Lung (tissue), 12 donors: ENCODE measurements around the gene LRRC27. TPM values are rescaled to one million over a fixed set of nuclear protein-coding genes. Genes with fewer than 3 reads are reported as not detected.
A peak's percentile ranks its signal among the peaks of the same experiment; 100 is the strongest.

Experiments
- ATAC-seq: fragments of 200-7000 bp; cut with Tn5 transposase; one replicate; pipeline ENCODE4 v1.9.1; 2020; ENCODE audit warnings: moderate number of reproducible peaks; ENCODE audit not compliant: insufficient read depth, low FRiP score
- DNase-seq, 3 donors: peaks; one replicate each; pipeline ENCODE4 v3.0.0-alpha.2; 2013 to 2017
- H3K27ac ChIP-seq, 2 donors: one replicate each; pipeline ENCODE4 v1.5.1; 2013; ENCODE audit warnings: mild to moderate bottlenecking in 2 of 2, moderate library complexity in 2 of 2, control low read depth in 1 of 2, inconsistent platforms in 1 of 2, low read depth in 1 of 2, low read length in 1 of 2
- H3K27me3 ChIP-seq, 3 donors: one replicate each; pipeline ENCODE4 v1.5.1; 2013; ENCODE audit warnings: low read length in 2 of 3; ENCODE audit not compliant: control insufficient read depth in 3 of 3, insufficient read depth in 3 of 3
- H3K36me3 ChIP-seq, 4 donors: one replicate each; pipeline ENCODE4 v1.5.1; 2013; ENCODE audit warnings: low read length in 4 of 4, mild to moderate bottlenecking in 1 of 4, moderate library complexity in 1 of 4; ENCODE audit not compliant: control insufficient read depth in 4 of 4, insufficient read depth in 4 of 4
- H3K4me1 ChIP-seq, 5 donors: one replicate each; pipeline ENCODE4 v1.5.1; 2013; ENCODE audit warnings: low read length in 5 of 5, mild to moderate bottlenecking in 2 of 5, moderate library complexity in 1 of 5; ENCODE audit not compliant: control insufficient read depth in 5 of 5, insufficient read depth in 5 of 5
- H3K4me3 ChIP-seq: one replicate; pipeline ENCODE4 v1.5.1; 2013; ENCODE audit warnings: mild to moderate bottlenecking, control low read depth, moderate library complexity
- H3K9ac ChIP-seq, 2 donors: one replicate each; pipeline ENCODE4 v1.5.1; 2013; ENCODE audit warnings: low read length in 2 of 2, control low read depth in 1 of 2; ENCODE audit not compliant: insufficient read depth in 1 of 2
- H3K9me3 ChIP-seq, 4 donors: one replicate each; pipeline ENCODE4 v1.5.1; 2013; ENCODE audit warnings: low read length in 3 of 4, mild to moderate bottlenecking in 1 of 4, moderate library complexity in 1 of 4; ENCODE audit not compliant: control insufficient read depth in 4 of 4, insufficient read depth in 3 of 4
- WGBS, 2 donors: extraction: QIAGEN DNeasy Blood & Tissue Kit; methylation state at CpG; one replicate each; pipeline ENCODE4 v1.1.7; 2013; 5-methylcytosine and 5-hydroxymethylcytosine counted together
- polyA plus RNA-seq, 2 donors: library from polyadenylated mRNA; stranded (reverse); fragments of 200-250 nt; gene quantifications; one replicate each; pipeline ENCODE4 v1.2.1, GENCODE V29; 2013
- total RNA-seq, 2 donors: library from RNA; depleted of rRNA in 1 of 2; stranded (reverse); fragments of >200 nt in 1 of 2; gene quantifications; one replicate each; pipeline ENCODE4 v1.2.1, GENCODE V29; 2014 to 2021
- TF ChIP-seq, protein P1 (sequence below): IDR thresholded peaks from 2 replicates; pipeline ENCODE4 v1.5.1; 2012; ENCODE audit warnings: mild to moderate bottlenecking; ENCODE audit errors: control extremely low read depth, extremely low read depth
- donor health status: control.
- donor health status: control.
- donor health status: Bipolar disorder and iron deficiency.
- donor health status: healthy.
- donor health status: DM: yes; HTN: yes; CAD: no.

Gene LRRC27
- total and polyA plus RNA-seq, 4 donors: 5.8 to 25.5 (median 17.2) TPM

DNA sequence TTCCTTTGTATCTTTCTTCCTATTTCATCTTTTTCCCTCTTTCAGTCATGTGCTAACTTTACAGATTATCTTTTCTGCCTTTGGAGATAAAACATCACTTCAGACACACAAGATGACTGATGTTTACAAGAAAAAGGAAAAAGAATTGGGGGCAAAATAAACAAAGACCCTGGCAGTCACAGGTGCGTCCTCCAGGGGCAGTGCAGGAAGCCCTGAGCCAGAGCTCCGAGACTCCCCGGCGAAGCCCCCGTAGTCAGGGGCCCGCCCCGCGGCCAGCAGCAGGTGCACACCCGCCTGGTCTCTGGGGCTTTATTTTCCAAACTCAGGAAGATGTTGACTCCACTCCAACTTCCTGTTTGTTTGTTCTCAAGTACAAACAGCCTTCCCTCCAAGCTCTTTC, 34.5 kb upstream of the LRRC27 start:
- ATAC-seq (no peak), DNase-seq (no peak)
- 39% methylated on average over 9 of the region's 9 CpGs for WGBS, 2 donors

DNA sequence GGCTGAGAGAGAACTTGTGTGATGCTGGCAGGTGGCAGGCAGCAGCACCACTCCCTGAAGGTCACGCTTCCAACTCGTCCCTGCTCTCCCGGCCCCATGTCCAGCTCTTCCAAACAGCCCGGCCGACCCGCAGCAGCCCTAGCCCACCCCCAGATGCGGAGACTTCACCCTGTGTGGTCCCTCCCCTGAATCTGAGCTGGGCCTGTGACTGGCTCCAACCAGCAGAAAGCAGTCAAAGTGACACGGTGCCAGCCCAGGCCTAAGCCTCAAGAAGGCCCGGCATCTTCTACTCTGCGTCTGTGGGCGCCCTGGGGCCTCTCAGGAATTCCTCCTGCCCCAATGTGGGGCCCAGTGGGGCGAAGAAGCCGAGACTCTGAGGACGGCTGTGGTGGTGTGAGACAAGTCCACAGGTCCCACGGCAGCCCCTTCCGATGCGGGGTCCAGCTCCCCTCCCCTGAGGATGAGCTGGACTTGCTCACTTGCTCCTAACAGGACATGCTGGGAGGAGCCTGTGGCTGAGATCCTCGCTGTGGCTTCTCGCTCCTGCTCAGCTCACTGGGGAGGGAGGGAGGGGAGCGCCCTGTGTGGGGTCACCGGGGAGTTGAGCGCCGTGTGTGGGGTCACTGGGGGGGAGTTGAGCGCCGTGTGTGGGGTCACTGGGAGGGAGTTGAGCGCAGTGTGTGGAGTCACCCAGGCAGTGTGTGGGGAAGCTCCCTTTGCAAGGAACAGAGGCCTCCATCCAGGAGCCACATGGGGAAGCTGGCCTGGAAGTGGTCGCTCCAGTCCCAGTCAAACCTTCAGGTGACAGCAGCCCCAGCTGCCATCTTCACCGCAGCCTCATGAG, 33.7 kb upstream of the LRRC27 start:
- DNase-seq (peak in 2 of 3 donors; percentile 28 to 45), ATAC-seq (no peak)
- no peaks in the 10 kb centered on the region for H3K36me3 ChIP-seq
- H3K27me3 ChIP-seq: no peaks in the 10 kb centered on the region
- no peaks in the 10 kb centered on the region for H3K9me3 ChIP-seq
- H3K9ac ChIP-seq: no peak overlapping the region
- H3K4me1 ChIP-seq: peaks cover 0 to 10% (median 4%) of the 10 kb centered on the region in 5 donors
- H3K27ac ChIP-seq: no peak overlapping the region
- 76 to 80% methylated on average over 28 of the region's 28 CpGs for WGBS, 2 donors
- H3K4me3 ChIP-seq: no peak overlapping the region
- TF ChIP-seq, protein P1, sequence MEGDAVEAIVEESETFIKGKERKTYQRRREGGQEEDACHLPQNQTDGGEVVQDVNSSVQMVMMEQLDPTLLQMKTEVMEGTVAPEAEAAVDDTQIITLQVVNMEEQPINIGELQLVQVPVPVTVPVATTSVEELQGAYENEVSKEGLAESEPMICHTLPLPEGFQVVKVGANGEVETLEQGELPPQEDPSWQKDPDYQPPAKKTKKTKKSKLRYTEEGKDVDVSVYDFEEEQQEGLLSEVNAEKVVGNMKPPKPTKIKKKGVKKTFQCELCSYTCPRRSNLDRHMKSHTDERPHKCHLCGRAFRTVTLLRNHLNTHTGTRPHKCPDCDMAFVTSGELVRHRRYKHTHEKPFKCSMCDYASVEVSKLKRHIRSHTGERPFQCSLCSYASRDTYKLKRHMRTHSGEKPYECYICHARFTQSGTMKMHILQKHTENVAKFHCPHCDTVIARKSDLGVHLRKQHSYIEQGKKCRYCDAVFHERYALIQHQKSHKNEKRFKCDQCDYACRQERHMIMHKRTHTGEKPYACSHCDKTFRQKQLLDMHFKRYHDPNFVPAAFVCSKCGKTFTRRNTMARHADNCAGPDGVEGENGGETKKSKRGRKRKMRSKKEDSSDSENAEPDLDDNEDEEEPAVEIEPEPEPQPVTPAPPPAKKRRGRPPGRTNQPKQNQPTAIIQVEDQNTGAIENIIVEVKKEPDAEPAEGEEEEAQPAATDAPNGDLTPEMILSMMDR: no peak

More for the DNA sequence above, 34.5 kb upstream of the LRRC27 start:
- H3K4me1 ChIP-seq: peaks cover 0 to 13% (median 5%) of the 10 kb centered on the region in 5 donors
- TF ChIP-seq, protein P1: no peak
- H3K27ac ChIP-seq: no peak overlapping the region
- H3K36me3 ChIP-seq: no peaks in the 10 kb centered on the region
- no peaks in the 10 kb centered on the region for H3K9me3 ChIP-seq
- H3K9ac ChIP-seq: no peak overlapping the region
- H3K27me3 ChIP-seq: no peaks in the 10 kb centered on the region
- no peak overlapping the region for H3K4me3 ChIP-seq

DNA sequence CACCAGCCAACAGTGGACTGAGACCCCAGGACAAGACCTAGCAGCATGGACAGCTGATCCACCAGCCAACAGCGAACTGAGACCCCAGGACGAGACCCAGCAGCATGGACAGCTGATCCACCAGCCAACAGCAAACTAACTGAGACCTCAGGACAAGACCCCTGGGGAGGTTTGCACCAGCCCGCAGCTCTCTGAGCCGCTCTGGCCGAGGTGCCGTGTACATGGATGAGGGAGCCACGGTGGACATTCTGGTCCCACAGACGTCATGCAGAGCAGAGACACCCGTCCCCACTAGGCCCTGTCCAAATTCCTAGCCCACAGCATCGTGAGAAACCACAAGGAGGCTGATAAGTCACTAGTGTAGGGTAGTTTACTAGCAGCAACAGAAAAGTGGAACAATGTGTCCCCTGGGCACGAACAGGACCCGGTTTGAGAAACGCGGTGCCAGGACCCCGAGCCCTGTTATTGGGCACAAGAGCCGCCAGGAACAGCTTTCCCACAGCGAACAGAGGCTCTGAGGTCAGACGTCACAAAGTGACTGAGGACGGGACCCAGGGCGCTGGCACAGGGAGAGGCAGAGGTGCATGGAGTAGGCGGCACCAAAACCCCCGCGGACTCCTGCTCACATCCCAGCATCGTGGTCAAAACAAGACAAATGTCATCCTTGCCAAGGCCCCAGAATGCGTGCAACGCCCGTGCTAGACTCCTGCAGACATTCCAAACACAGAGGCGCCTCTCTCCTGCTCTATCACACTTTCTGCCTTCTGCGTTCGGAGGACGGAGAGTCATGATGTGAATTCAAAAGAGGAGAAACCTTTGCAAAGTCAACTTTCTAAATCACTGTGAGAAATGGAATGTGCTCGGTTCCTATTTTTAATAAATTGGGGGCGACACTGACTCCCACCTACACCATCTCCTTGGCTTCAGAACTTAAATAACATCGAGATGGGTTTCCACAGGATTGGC, 32.3 kb upstream of the LRRC27 start:
- no peak overlapping the region for H3K4me3 ChIP-seq
- ATAC-seq: no peak
- H3K36me3 ChIP-seq: no peaks in the 10 kb centered on the region
- H3K27ac ChIP-seq: no peak overlapping the region
- peaks cover 0 to 3% (median 0%) of the 10 kb centered on the region in 3 donors for H3K27me3 ChIP-seq
- H3K9me3 ChIP-seq: no peaks in the 10 kb centered on the region
- 91 to 93% methylated on average over 34 of the region's 34 CpGs for WGBS, 2 donors
- H3K9ac ChIP-seq: no peak overlapping the region
- peaks cover 0 to 7% (median 2%) of the 10 kb centered on the region in 5 donors for H3K4me1 ChIP-seq
- TF ChIP-seq, protein P1: no peak
- DNase-seq: no peak
